ENCODE results near the gene MRPL14. TPM values are rescaled to one million over a fixed set of nuclear protein-coding genes. Genes with fewer than 3 reads are reported as not detected.

MRPL14 gene
- total RNA-seq (10 to 100 TPM; 35.1 to 51.5 (median 41.4) TPM), polyA plus RNA-seq (10 to 100 TPM; 29.9 to 89.7 TPM)
- long read RNA-seq, donor 1, transcript MRPL14-201 (3 exons, 959 nt) = major isoform, 40 of 44 reads
- long read RNA-seq, donor 1, partial matches to known transcripts = 3 of 44 reads
- long read RNA-seq, donor 1, other reads (novel, unspliced or antisense) = 1 of 44 reads
- long read RNA-seq, donor 2, transcript MRPL14-201 (3 exons, 959 nt) = major isoform, 31 of 40 reads
- long read RNA-seq, donor 2, partial matches to known transcripts = 6 of 40 reads
- long read RNA-seq, donor 2, other reads (novel, unspliced or antisense) = 3 of 40 reads
- long read RNA-seq, donor 3, transcript MRPL14-201 (3 exons, 959 nt) = major isoform, 9 of 11 reads
- long read RNA-seq, donor 3, partial matches to known transcripts = 1 of 11 reads
- long read RNA-seq, donor 3, other reads (novel, unspliced or antisense) = 1 of 11 reads

DNA sequence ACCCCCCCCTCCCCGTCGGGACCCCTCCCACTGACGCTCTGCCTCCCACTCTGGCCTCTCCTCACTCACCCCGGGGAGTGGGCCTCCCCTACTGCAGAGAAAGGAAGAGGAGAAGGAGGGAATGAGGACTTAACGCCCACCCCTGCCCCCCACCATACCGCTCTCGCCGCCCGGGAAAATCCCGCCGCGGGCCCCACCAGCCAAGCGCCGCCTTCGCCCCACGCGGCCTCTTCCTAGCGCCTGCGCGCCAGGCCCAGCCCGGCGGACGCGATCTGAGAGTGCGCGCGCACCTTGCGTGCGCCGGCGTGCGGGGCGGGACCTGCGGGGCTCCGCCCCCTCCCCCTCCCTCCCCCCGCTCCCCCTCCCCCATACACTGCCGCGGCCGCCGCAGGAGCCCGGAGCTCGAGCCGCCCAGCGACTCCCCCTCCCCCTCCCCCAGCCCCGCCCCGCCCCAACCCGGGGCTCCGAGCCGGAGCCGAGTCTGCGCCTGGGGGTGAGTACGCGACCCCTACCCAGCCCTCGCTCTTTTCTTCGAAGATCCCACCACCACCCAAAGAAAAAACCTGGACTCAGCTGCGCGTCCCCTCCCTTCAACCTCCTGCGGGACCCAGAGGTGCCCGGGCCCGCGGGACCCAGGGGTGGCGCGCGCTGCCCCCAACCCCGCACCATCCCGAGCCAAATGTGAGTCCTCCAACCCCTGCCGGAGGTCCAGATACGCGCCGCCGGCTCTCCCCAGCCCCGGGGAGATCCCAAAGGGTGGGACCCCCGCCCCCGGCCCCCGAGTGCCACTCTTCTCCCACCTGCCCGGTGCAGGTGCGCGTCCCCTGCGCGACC is at the start of gene MRPL14, which contains the start of gene TMEM63B:
TSS of gene MRPL14 (minus strand) at position 267 of the 834 bp plus-strand sequence. CDS start 10,841 bp downstream, outside the sequence.
TSS of gene TMEM63B (plus strand) at position 369 of the 834 bp plus-strand sequence. CDS start 7,031 bp downstream, outside the sequence.
- no peaks in the 10 kb centered on the region for H3K27me3 ChIP-seq
- DNase-seq (peak; percentile 88 to 93), ATAC-seq (peak; percentile 94 to 97 (median 96))
- H3K4me1 ChIP-seq = peaks cover 6 to 62% (median 50%) of the 10 kb centered on the region in 9 donors
- no peaks in the 10 kb centered on the region for H3K9me3 ChIP-seq
- WGBS, 2 donors = 0 to 1% methylated on average over 48 to 76 of the region's 80 CpGs
- no peaks in the 10 kb centered on the region for H3K36me3 ChIP-seq
- peak within 1 kb of the TSS; percentile 20 to 97 (median 94) for H3K27ac ChIP-seq
- TF ChIP-seq, protein P1, sequence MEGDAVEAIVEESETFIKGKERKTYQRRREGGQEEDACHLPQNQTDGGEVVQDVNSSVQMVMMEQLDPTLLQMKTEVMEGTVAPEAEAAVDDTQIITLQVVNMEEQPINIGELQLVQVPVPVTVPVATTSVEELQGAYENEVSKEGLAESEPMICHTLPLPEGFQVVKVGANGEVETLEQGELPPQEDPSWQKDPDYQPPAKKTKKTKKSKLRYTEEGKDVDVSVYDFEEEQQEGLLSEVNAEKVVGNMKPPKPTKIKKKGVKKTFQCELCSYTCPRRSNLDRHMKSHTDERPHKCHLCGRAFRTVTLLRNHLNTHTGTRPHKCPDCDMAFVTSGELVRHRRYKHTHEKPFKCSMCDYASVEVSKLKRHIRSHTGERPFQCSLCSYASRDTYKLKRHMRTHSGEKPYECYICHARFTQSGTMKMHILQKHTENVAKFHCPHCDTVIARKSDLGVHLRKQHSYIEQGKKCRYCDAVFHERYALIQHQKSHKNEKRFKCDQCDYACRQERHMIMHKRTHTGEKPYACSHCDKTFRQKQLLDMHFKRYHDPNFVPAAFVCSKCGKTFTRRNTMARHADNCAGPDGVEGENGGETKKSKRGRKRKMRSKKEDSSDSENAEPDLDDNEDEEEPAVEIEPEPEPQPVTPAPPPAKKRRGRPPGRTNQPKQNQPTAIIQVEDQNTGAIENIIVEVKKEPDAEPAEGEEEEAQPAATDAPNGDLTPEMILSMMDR (IDR thresholded peaks at IDR 0.05) = no peak
- H3K4me3 ChIP-seq = peak within 1 kb of the TSS; percentile 89 to 100 (median 97)
- intact Hi-C loops (cut with DNase I) = no loop called here

DNA sequence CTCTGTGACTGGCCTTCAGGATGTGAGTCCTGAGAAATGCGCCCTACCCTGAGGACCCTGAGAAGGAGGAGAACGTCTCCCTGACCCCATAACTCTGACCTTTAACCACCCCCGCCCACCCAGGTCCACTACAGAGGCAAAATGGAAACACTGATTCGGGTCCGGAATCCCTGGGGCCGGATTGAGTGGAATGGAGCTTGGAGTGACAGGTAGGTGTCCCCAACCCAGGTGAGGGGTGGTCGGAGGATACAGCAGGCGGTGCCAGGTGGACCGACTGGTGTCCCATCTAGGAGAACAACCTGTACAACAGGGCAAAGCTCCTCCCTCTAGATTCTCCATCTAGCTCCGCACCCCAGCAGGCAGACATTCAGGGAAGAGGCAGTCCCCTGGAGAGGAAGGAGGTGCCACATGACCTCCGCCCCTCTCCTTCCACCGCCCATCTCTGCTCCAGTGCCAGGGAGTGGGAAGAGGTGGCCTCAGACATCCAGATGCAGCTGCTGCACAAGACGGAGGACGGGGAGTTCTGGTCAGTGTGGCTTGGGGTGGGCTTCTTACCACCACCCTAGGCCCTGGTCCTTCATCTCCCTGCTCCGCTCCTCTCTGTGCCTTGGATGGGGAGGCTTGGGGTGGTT is 49.0 kb upstream of the MRPL14 start:
- no peak overlapping the region for H3K4me3 ChIP-seq
- peaks cover 3 to 42% (median 27%) of the 10 kb centered on the region in 9 donors for H3K4me1 ChIP-seq
- intact Hi-C loops (cut with DNase I) = loop anchor here in 2 of 10 donors (10.0 kb wide), 1 partner anchor 159 kb away; no protein-coding TSS in a partner anchor
- DNase-seq (no peak), ATAC-seq (peak in 1 of 8 donors; percentile 5)
- H3K27me3 ChIP-seq = no peaks in the 10 kb centered on the region
- TF ChIP-seq, protein P1 (IDR thresholded peaks at IDR 0.05) = no peak
- WGBS, 2 donors = 82 to 85% methylated on average over 15 of the region's 15 CpGs
- no peaks in the 10 kb centered on the region for H3K36me3 ChIP-seq
- no peak overlapping the region for H3K27ac ChIP-seq
- H3K9me3 ChIP-seq = no peaks in the 10 kb centered on the region

DNA sequence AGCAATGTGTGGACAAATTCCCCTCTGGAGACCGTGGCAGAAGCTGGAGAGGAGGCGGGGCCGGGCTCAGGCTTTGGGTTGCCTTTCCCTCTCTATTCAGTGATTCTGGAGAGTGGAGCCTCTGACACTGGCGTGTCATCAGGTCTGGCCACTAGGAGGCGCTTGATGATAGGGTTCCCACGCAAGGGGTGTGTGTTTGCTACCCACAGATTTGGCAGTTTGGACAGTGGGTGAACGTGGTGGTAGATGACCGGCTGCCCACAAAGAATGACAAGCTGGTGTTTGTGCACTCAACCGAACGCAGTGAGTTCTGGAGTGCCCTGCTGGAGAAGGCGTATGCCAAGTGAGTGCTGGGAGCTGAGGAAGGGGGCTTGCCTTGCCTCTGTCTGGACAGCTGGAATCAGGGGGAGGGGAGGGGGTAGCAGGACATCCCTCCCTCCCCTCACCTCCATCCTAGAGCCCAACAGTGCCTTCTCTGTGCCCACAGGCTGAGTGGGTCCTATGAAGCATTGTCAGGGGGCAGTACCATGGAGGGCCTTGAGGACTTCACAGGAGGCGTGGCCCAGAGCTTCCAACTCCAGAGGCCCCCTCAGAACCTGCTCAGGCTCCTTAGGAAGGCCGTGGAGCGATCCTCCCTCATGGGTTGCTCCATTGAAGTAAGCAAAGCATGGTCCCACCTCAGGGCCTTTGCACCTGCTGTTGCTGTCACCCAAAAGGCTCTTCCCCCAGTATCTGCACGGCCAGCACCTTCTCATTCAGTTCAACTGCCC is 45.7 kb upstream of the MRPL14 start:
- no peak overlapping the region for H3K4me3 ChIP-seq

More for the DNA sequence above, 45.7 kb upstream of the MRPL14 start:
- Histone ChIP-seq H3K9me3 (no peaks in the 10 kb centered on the region), H3K27ac (no peak overlapping the region), H3K4me1 (peaks cover 3 to 34% (median 15%) of the 10 kb centered on the region in 9 donors), H3K27me3 (no peaks in the 10 kb centered on the region), H3K36me3 (no peaks in the 10 kb centered on the region)
- TF ChIP-seq, protein P1 (IDR thresholded peaks at IDR 0.05) = peak; percentile 83 to 95 (median 93)
- ATAC-seq = peak; percentile 85 to 95 (median 93)
- 27% methylated on average over 15 of the region's 15 CpGs for WGBS, 2 donors
- intact Hi-C loops (cut with DNase I) = loop anchor here (1.0 to 10.0 kb wide), 12 partner anchors 44 to 166 kb away; partner anchors contain the start of genes MYMX (in 3 of the 10) and SLC35B2 (in 2 of the 10)
- DNase-seq = peak; percentile 85 to 88

Measured in heart right ventricle (tissue), 16 donors.